Left lobe of liver (tissue), 2 donors: ENCODE results near the gene MAP3K10. TPM values are rescaled to one million over a fixed set of nuclear protein-coding genes. Genes with fewer than 3 reads are reported as not detected.
A peak's percentile ranks its signal among the peaks of the same experiment; 100 is the strongest.

Experiments
- ATAC-seq: fragments of 200-7000 bp; cut with Tn5 transposase; one replicate; pipeline ENCODE4 v1.9.1; 2020; ENCODE audit warnings: mild to moderate bottlenecking, moderate library complexity
- DNase-seq: peaks from one replicate; pipeline ENCODE4 v3.0.0-alpha.2; 2020; ENCODE audit warnings: low spot score
- total RNA-seq: library from RNA; stranded (reverse); gene quantifications from one replicate; pipeline ENCODE4 v1.2.1, GENCODE V29; 2021
- donor health status: DM: no; HTN: no; CAD: no; lungs with moderate emphysema.
- donor health status: DM: no; HTN: yes; CAD: no.

The MAP3K10 gene
- total RNA-seq, 1 donor from 2014 or later, result 7.7 TPM

GRCh38 chr19:40232479-40232878, 41.3 kb downstream of the MAP3K10 start:
- ATAC-seq (peak; percentile 34), DNase-seq (no peak)

GRCh38 chr19:40232949-40233810, 42.0 kb downstream of the MAP3K10 start:
- DNase-seq, result no peak
- ATAC-seq, result peak; percentile 1

DNA sequence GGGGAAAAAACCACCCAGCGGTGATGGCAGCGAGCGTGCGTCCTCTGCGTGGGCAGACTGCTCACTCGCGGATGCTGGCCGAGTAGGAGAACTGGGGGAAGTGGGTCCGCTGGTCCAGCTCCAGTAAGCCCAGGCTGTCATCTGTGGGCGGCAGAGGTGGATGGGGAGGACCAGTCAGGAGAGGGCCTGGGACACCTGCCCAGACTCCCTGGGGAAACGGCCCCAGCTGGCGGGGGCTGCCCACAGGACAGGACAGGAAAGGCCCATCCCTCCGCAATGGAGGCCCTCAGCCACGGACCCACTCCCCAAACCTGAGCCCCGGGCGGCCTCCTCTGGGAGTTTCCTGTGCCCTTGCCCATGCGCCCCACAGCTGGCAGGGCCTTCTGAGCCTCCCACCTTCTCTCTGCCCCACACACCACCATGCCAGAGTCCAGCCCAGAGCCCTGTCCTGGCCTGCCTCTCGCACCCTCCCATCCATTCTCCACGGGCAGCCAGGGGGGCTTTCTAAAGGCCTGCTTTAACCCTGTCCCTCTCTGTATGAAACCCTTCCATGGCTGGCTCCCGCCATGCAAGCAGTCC, 42.7 kb downstream of the MAP3K10 start:
- ATAC-seq (no peak), DNase-seq (no peak)

- no peak for ATAC-seq
- no peak for DNase-seq
Measured at GRCh38 chr19:40234429-40235237, 43.4 kb downstream of the MAP3K10 start.

DNA sequence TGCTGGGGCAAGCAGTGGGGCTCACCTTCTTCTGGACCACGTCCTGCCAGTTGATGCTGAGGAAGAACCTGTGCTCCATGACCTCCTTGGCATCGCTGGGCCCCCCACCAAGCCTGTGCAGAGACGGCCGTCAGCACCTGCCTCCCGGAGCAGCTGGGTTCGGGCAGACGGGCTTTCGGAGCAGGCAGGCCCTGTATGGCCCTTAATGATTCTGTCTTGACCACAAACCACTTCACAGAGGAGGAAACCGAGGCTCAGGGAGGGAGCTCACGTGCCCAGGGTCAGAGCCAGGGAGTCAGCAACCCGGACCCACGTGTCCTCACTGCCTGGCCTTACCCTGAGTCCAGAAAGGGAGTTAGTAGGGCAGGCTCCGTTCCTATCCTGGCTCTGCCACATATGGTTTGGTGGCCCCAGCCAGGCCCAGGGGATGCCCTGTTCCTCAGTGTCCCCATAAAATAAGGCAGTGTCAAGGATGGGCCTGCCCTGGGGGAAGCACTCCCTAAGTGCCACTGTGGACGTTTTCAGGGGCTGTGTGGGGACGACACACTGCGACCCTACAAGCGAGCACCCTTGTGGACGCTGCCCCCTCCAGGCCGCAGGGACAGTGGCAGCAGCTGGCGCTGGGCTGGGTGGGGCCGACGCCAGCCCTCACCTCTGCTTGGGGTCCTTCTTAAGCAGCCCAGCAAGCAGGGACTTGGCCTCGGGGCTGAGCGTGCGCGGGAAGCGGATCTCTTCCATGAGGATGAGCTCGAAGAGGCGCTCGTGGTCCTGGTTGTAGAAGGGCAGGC, 44.2 kb downstream of the MAP3K10 start:
- no peak for ATAC-seq
- DNase-seq, result no peak

DNA sequence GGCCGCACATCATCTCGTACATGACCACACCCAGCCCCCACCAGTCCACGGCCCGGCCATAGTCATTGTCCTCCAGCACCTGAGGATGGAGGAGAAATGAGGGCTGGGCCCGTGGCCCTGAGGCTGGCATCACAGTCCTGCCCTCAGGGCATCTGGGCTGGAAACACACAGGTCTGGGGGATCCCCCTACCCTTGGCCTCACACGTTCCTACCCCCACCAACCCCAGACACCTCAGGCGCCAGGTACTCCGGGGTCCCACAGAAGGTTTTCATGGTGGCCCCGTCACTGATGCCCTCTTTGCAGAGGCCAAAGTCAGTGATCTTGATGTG, 44.8 kb downstream of the MAP3K10 start:
- DNase-seq, result no peak
- no peak for ATAC-seq

GRCh38 chr19:40236366-40236765, 45.1 kb downstream of the MAP3K10 start:
- ATAC-seq (no peak), DNase-seq (no peak)

DNA sequence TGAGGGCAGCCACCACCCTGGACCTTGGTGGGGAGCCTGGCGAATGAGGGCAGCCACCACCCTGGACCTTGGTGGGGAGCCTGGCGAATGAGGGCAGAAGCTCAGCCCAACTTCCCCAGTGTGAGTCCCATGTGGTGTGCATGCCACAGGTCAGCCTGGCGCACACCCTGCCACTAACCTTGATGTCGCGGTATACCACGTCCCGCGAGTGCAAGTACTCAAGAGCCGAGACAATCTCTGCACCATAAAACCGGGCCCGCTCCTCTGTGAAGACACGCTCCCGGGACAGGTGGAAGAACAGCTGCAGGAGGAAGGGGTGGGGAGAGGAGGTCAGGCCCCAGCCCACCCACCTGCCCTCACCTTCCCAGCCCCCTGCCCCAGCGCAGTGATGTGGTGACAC, 46.6 kb downstream of the MAP3K10 start:
- no peak for DNase-seq
- ATAC-seq, result no peak

- DNase-seq (no peak), ATAC-seq (no peak)
Measured at GRCh38 chr19:40238775-40239174, 47.5 kb downstream of the MAP3K10 start.

GRCh38 chr19:40239415-40240226, 48.4 kb downstream of the MAP3K10 start:
- ATAC-seq, result no peak
- no peak for DNase-seq

GRCh38 chr19:40240332-40240731, 49.1 kb downstream of the MAP3K10 start:
- DNase-seq, result no peak
- ATAC-seq, result no peak

DNA sequence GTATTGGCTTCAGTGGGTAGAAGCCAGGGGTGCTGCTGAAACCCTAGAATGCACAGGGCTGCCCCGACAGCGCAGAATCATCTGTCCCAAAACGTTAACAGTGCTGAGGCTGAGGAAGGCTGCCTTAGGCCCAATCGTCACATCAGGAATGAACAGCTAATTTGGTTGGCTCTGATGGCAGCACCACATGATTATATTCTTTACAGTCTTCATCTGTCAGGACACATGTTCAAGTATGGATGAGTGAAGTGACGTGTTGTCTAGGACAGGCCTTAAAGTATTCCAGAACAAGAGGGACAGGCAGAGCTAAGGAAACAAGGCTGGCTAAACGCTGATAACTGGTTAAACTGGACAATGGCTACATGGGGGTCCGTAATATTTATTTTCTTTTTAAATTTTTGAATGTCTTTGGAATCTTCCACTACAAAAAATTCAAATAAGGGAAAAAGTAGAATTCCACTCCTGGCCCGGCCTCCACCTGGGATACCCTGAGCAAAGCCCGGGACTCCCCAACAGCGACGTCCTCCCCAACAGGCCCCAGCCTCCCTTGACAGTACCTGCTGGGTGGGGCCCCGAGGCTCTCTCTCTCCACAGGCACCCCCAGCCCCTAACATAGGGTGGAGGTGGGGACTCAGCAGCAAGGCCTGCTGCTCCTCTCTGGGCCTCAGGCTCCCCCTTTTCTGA, 50.0 kb downstream of the MAP3K10 start:
- DNase-seq (no peak), ATAC-seq (no peak)

GRCh38 chr19:40241809-40242384, 50.7 kb downstream of the MAP3K10 start:
- DNase-seq (no peak), ATAC-seq (peak; percentile 25)

GRCh38 chr19:40242480-40242879, 51.3 kb downstream of the MAP3K10 start:
- DNase-seq (no peak), ATAC-seq (no peak)

- no peak for DNase-seq
- no peak for ATAC-seq
Measured at GRCh38 chr19:40243181-40243580, 52.0 kb downstream of the MAP3K10 start.

DNA sequence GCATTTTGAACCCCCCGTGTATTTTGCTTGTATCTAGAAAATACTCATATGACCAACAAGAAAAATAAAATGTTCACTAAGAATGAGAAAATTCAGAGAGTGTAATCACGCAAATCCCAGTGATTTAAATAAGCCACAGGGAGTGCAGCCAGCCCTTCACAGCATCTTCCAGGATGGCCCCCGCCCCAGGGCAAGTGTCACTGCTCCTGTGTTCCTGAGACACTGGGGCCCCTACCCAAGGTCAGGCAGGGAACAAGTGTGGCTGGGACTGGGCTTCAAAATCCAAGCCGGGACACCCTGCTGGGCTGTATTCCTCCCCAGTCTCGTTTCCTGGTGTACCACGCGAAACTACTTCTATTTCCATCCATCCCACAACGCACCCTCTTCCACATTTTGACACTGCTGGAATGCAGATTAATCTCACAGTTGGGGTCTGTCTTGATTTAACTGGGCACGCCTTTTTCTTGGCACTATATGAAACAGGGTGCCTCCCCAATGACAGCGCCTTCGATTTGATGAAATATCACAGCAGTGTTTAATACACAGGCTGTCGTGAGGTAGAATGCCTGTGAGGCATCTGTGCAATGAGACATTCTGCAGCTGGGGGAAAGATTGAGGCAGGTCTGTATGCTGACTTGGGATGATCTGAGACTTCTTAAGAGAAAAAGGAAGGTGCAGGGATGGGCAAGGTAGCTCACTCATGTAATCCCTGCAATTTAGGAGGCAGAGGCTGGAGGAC, 53.5 kb downstream of the MAP3K10 start:
- no peak for ATAC-seq
- no peak for DNase-seq

DNA sequence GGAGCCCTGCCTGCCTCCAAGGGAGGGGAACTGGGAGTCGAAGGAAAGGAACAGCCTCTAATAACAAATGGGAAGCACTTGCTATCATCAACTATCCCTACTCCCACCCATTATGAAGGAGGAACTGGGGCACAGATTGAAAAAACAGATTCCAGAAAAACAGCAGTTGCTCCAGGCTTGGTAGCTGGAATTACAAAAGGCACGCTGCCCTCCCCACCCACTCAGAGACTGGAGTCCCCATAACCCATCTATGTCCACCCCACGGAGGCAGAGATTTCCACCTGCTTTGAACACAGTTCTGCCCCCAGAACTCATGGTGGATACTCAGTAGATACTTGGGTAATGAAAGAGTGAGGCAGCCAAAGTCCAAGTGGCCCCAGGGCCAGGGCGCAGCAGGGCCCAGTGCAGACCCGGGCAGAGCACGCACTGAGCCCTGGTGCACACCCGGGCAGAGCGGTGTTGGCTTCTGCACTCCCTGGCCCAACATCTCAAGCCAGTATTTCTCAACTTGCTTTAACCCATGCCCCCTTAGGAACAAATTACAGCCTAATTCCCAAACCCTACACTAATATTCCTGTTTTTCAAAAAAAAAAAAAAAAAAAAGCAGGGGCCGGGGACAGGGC, 54.4 kb downstream of the MAP3K10 start:
- ATAC-seq (peak; percentile 87), DNase-seq (peak; percentile 78)
